Progenitor cell of endocrine pancreas (in vitro differentiated cells): Measurements from ENCODE around the gene CALR3. TPM values are rescaled to one million over a fixed set of nuclear protein-coding genes. Genes with fewer than 3 reads are reported as not detected.

ENCODE experiments used
- DNase-seq: peaks from one replicate; pipeline ENCODE4 v3.0.0; 2021; ENCODE audit warnings: low spot score; ENCODE audit not compliant: unreplicated experiment
- H3K27ac Mint-ChIP-seq: 2 replicates; pipeline ENCODE4 v1.8.0; 2021; ENCODE audit warnings: mild to moderate bottlenecking, moderate library complexity, mixed read lengths
- H3K27me3 Mint-ChIP-seq: 2 replicates; pipeline ENCODE4 v1.8.0; 2021; ENCODE audit warnings: mixed read lengths
- H3K36me3 Mint-ChIP-seq: 2 replicates; pipeline ENCODE4 v1.8.0; 2022; ENCODE audit warnings: mixed read lengths; ENCODE audit not compliant: insufficient read depth
- H3K4me1 Mint-ChIP-seq: 2 replicates; pipeline ENCODE4 v1.8.0; 2021; ENCODE audit warnings: low read depth, mixed read lengths
- H3K4me3 Mint-ChIP-seq: 2 replicates; pipeline ENCODE4 v1.8.0; 2021; ENCODE audit warnings: low read depth, mild to moderate bottlenecking, moderate library complexity, mixed read lengths
- H3K9me3 Mint-ChIP-seq: 2 replicates; pipeline ENCODE4 v1.8.0; 2021; ENCODE audit warnings: low read depth, mixed read lengths
- CTCF ChIP-seq: fragments of 200-600 bp; sonication (generic); IDR thresholded peaks from one replicate; pipeline ENCODE4 v1.5.0; 2021; ENCODE audit warnings: antibody characterized with exemption, mild to moderate bottlenecking; ENCODE audit not compliant: unreplicated experiment
- total RNA-seq: library from RNA; stranded (reverse); gene quantifications from 2 replicates; pipeline ENCODE4 v1.2.1, GENCODE V29; 2021

The CALR3 gene
- total RNA-seq, 1 donor from 2014 or later: not detected

GRCh38 chr19:16441661-16442162 is 54.3 kb downstream of the CALR3 start:
- H3K4me3 Mint-ChIP-seq: no peak overlapping the region
- no peaks in the 10 kb centered on the region for H3K27me3 Mint-ChIP-seq
- H3K36me3 Mint-ChIP-seq: peaks cover 10% of the 10 kb centered on the region
- no peak overlapping the region for H3K27ac Mint-ChIP-seq
- peak; percentile 32 for DNase-seq
- H3K9me3 Mint-ChIP-seq: no peaks in the 10 kb centered on the region
- H3K4me1 Mint-ChIP-seq: peaks cover 19% of the 10 kb centered on the region
- TF ChIP-seq CTCF: peak; percentile 65

GRCh38 chr19:16436780-16437332 is 59.1 kb downstream of the CALR3 start:
- TF ChIP-seq CTCF: no peak
- Mint-ChIP-seq H3K9me3 (no peaks in the 10 kb centered on the region), H3K4me1 (peaks cover 1% of the 10 kb centered on the region), H3K4me3 (no peak overlapping the region), H3K36me3 (peaks cover 19% of the 10 kb centered on the region), H3K27me3 (no peaks in the 10 kb centered on the region), H3K27ac (no peak overlapping the region)
- DNase-seq: no peak

- Mint-ChIP-seq H3K4me3 (no peak overlapping the region), H3K27me3 (no peaks in the 10 kb centered on the region), H3K9me3 (no peaks in the 10 kb centered on the region), H3K4me1 (no peaks in the 10 kb centered on the region), H3K27ac (no peak overlapping the region), H3K36me3 (peaks cover 21% of the 10 kb centered on the region)
- DNase-seq: no peak
- TF ChIP-seq CTCF: no peak
Observed at GRCh38 chr19:16435999-16436650, 59.8 kb downstream of the CALR3 start.

- Mint-ChIP-seq H3K9me3 (no peaks in the 10 kb centered on the region), H3K4me3 (no peak overlapping the region), H3K27me3 (no peaks in the 10 kb centered on the region), H3K4me1 (no peaks in the 10 kb centered on the region), H3K36me3 (peaks cover 23% of the 10 kb centered on the region), H3K27ac (no peak overlapping the region)
- no peak for TF ChIP-seq CTCF
- no peak for DNase-seq
Observed at GRCh38 chr19:16435238-16435917, 60.6 kb downstream of the CALR3 start.

GRCh38 chr19:16433986-16434385 is 62.0 kb downstream of the CALR3 start:
- Mint-ChIP-seq H3K4me1 (no peaks in the 10 kb centered on the region), H3K4me3 (no peak overlapping the region), H3K9me3 (no peaks in the 10 kb centered on the region), H3K36me3 (peaks cover 23% of the 10 kb centered on the region), H3K27me3 (no peaks in the 10 kb centered on the region), H3K27ac (no peak overlapping the region)
- TF ChIP-seq CTCF: no peak
- no peak for DNase-seq
